Activated T-helper 9 cell treated with anti-CD3 and anti-CD28 coated beads, Interleukin-2, amount 50 U/mL, for 16 hours (primary cell): ENCODE results near the gene FAM117A.
A peak's percentile ranks its signal among the peaks of the same experiment; 100 is the strongest.
"Not testable (repeated sequence)": the region's sequence is repeated elsewhere in the genome, so short reads cannot be mapped to it uniquely, and the experiment has no call there.

Experiments
- DNase-seq: peaks from one replicate; pipeline ENCODE4 v3.0.0-alpha.2; 2020; ENCODE audit warnings: low read depth

Gene FAM117A

DNA sequence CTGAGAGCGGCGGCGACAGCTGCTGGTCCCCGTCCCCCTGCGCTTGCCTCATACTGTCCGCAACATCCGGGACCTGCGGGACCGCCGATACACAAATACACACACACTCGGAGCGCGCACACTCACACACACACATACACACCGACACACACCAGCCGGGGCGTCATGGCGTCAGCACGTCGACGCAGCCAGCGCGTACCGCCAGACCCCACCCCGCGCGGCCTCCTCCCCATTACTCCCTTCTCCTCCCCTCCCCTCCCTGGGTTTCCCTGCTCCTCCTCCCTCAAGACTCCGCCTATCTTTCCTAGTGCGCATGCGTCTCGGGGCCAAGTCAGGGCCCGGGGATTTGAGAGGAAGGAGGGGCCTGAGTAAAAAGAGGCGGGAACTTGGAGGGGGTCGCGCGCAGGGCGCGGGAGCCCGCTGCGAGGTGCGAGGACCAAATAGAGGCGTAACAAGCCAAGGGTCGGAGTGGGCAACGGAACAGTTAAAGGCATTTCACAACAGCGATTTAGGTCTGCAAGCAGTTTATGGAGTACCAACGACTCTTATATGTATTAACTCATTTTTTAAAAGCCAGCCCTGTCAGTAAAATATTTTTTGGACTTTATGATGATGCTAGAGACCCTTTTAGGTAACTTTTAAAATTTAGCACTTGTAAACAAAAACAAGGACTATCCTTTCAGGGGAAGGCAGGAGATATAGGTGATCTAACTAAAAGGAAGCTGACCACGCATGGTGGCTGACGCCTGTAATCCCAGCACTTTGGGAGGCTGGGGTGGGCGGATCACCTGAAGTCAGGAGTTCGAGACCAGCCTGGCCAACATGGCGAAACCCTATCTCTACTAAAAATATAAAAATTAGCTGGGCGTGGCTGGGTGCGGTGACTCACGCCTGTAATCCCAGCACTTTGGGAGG, 85.7 kb downstream of the FAM117A start, which contains the start of gene SPOP:
TSS of gene SPOP (minus strand) at position 165 of the 915 bp plus-strand sequence. CDS start 55,287 bp downstream, outside the sequence.
- DNase-seq = peak; percentile 99

DNA sequence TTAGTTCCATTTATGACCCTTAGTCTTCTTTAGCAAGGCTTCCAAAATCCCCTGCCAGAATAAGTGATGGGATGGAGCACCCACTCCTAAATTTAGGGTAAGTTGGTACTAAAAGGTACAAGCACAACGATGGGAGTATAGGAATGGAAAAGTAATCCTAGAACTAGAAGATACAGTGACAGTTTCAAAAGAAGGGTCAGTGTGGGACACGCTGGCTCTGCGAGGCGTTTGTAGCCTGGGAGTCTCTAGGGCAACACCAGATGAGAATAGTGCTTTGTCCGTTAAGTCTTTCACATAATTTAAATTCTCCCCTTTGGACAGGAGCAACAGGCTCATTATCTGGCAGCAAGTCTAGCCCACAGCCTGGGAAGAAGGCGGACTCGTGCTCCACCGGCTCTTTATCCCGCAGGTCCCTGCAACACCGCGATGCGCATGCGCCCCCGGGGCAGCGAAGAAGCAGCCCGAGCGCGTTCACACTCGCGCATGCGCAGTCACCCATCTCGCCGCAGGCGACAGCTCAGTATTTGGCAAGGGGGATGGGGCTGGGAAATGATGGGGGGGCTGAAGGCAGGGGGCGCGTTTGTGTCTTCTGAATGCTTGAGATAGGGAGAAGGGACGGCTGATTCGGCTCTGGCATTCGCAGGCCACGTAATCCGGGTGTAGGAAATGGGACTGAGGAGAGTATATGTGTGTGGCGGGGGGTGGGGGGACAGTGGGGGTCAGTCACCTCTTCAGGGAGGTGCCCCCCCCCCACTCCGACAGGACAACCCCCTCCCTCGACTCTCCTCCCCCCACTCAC, 86.6 kb downstream of the FAM117A start:
- peak; percentile 97 for DNase-seq

DNA sequence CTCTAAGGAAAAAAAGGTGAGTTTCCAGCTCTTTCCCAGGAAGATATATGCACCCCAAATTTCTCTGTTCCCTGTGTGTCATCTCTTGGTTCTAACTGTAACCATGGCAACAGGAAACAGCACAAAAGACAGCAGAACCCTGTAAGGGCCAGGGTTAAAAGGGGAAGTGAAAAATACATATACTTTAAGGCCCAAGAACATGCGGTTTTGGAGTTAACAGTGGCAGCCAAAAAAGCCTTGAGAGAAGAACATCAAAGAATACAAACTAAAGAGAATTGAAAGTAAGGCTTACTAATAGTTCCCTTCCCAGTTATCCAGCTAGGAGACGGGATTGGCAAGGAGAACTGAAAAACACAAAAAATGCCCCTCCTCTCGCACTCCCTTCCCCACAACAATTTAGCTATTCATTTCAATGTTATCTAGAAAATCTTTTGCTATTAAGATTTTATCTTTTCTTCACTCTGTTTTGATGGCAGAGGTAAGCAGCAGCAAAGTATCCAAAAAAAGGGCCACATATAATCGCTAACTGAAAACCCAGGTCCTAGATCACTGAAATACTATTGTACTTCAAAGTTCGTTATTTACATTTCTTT, 87.6 kb downstream of the FAM117A start:
- DNase-seq = no peak

DNA sequence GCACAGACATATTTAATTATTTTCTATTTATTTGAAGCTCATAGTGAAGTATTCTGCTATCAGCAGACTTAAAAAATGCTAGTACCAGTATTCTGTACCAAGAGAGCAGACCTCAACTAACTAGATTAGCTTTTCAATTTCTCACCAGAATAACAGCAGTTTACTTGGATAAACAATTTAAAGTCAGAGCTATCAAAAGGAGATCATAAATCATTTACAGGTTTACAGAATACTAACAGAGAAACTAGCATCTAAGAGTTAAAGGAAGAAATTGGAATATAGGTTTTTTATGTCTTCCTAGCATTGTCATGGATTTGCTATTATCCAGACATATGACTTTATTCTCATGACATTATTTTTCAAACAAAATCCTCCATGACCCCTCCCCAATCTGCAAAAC, 89.4 kb downstream of the FAM117A start:
- DNase-seq = no peak

DNA sequence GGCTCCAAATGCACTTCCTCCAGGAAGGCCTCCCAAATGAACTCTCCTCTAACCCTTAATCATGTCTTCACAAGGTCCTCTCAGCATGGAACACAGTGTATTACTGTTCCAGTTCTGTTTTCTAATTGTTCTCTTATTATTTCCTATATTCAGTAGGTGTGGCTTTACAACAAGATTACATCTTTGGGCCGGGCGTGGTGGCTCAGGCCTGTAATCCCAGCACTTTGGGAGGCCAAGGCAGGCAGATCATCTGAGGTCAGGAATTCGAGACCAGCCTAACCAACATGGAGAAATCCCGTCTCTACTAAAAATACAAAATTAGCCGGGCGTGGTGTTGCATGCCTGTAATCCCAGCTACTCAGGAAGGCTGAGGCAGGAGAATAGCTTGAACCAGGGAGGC, 90.3 kb downstream of the FAM117A start:
- not testable (repeated sequence) for DNase-seq

DNA sequence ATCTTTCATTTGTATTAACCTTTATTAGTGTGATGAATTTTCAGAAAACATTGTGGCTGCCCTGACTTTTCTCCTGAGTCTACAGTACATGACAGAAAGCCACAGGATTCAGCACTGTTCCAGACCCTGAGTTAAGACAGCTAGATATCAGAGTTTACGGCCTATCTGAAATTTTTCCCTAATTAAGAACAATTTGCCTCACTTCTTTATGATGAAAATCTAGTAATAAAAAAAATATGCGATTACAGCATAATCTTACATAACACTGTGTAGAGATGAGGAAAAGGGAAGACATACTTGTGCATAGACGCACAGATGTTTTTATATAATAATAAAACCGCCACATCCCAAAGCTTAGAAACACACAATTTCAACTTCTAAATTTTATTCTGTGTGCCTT, 93.3 kb downstream of the FAM117A start:
- DNase-seq = no peak

DNA sequence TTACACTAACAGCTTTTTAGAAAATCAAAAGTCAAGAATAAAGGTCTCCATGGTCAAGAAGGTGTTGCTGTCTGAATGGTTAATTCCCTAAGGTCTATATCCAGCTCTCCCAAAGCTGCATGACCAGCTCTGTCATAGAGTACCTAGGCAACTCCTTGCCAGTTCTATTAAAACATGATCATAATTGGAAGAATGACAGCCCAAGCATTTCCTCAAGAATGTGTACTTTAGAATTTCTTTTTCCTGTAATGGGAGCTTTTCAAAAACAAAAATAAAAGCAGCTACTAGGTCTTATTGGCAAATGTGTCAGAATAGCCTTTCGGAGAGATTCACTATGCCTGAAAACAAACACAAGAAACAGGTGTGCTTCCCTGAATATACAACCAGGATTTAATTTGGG, 93.9 kb downstream of the FAM117A start:
- no peak for DNase-seq

DNA sequence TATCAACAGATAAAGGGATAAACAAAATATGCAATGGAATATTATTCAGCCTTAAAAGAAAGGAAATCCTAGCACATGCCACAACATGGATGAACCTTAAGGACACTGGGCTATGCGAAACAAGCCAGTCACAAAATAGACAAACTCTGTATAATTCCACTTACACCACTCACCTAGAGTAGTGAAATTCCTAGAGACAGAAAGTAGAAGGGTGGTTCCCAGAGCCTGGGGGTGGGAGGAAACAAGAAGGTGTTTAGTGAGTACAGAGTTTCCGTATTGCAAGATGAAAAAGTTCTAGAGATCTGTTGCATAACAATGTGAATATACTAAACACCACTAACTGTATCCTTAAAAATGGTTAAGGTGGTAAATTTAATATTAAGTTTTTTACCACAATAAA, 96.1 kb downstream of the FAM117A start:
- DNase-seq = no peak

DNA sequence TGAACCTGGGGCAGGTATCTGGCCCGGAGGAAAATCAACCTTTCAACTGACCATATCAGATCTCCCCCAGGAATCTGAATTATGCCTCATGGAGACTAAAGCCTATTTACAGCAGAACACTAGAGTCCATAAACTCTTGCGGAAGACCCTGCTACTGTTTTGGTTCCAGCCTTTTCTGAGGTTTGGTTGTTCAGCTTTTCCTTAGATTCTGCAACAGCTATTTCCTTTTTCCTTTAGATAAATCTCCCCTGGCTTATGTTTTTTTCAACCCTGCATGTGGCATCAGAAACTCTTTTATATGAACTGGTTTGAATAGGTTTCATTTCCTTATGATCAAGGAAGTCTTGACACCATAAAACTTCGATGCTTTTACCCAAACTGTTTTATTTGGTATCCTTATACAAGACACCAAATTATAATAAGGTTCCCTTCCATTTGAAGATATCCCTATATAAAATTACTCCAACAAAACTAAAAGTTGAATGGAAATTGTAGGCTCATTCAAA, 99.2 kb downstream of the FAM117A start:
- DNase-seq = no peak
